ENCODE results near the gene ALDH1A1. TPM values are rescaled to one million over a fixed set of nuclear protein-coding genes. Genes with fewer than 3 reads are reported as not detected.
"Not testable (repeated sequence)": the region's sequence is repeated elsewhere in the genome, so short reads cannot be mapped to it uniquely, and the experiment has no call there.

The ALDH1A1 gene
- total RNA-seq, 1 experiment from 2014 or later: 17.7 TPM

DNA sequence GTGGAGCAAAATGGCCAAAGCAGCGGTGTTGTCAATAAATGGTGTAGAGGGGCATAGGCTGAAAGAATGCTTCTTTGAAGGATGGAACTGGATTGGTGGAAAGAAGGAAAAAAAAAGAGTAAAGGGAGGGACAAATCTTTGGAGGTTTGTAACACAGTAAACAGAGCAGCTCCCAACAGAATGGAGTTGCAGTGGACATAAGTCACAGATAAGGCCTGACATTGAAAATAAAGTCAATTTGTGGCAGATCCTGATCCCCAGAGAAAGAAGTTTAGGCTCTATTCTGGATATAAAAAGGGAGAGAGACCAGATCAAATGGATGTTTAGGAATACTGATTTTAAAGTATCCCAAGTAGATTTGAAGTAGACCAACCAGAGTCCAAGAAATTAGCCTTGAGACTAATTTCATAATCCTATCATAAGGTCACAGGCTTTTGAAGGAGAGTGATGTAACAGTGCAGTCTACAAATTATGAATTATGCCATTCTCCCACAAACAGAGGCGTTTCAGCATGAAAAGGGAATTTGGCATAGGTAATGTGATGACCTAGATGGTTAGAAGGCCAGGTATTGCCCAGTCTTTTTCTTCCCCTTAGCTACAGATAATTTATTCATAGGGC, 8.9 kb downstream of the ALDH1A1 start:
- no peaks in the 10 kb centered on the region for H3K27me3 Mint-ChIP-seq (ENCODE audit: unreplicated experiment)
- DNase-seq: no peak
- TF ChIP-seq, protein P1, sequence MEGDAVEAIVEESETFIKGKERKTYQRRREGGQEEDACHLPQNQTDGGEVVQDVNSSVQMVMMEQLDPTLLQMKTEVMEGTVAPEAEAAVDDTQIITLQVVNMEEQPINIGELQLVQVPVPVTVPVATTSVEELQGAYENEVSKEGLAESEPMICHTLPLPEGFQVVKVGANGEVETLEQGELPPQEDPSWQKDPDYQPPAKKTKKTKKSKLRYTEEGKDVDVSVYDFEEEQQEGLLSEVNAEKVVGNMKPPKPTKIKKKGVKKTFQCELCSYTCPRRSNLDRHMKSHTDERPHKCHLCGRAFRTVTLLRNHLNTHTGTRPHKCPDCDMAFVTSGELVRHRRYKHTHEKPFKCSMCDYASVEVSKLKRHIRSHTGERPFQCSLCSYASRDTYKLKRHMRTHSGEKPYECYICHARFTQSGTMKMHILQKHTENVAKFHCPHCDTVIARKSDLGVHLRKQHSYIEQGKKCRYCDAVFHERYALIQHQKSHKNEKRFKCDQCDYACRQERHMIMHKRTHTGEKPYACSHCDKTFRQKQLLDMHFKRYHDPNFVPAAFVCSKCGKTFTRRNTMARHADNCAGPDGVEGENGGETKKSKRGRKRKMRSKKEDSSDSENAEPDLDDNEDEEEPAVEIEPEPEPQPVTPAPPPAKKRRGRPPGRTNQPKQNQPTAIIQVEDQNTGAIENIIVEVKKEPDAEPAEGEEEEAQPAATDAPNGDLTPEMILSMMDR (IDR thresholded peaks at IDR 0.05; ENCODE audit: unreplicated experiment): no peak
- H3K9me3 Mint-ChIP-seq (ENCODE audit: low read depth, unreplicated experiment): no peaks in the 10 kb centered on the region
- H3K4me3 Mint-ChIP-seq (ENCODE audit: low read depth, unreplicated experiment): no peak overlapping the region
- intact Hi-C loops (cut with micrococcal nuclease; ENCODE audit: unreplicated experiment): no loop called here
- BruUV-seq (replicated peaks): no TSS peak
- no peak overlapping the region for H3K27ac Mint-ChIP-seq (ENCODE audit: unreplicated experiment)
- no peaks in the 10 kb centered on the region for H3K36me3 Mint-ChIP-seq (ENCODE audit: insufficient read depth, unreplicated experiment)
- H3K4me1 Mint-ChIP-seq (ENCODE audit: low read depth, unreplicated experiment): peaks cover 14% of the 10 kb centered on the region
- CTCF ChIA-PET: no interaction called here

DNA sequence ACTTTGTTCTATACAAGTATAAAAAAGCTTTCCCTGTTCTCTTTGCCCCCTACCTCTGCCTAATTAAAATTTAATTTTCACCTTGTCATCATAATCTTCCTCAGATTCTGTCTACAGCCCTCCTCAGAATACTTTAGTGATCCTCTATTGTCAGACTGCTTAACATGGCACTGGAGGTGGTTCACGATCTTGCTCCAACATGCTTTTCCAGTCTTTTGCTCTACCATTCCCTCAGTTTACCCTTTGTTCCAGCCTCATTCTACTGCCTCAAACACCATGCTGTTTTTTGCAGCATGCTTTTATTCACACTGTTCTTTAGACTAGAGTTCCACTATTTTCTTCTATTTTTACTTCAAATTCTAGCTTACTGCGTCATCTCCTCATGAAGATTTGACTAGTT, 10.4 kb downstream of the ALDH1A1 start:
- intact Hi-C loops (cut with micrococcal nuclease; ENCODE audit: unreplicated experiment): no loop called here
- H3K36me3 Mint-ChIP-seq (ENCODE audit: insufficient read depth, unreplicated experiment): no peaks in the 10 kb centered on the region
- no peak for DNase-seq
- H3K4me1 Mint-ChIP-seq (ENCODE audit: low read depth, unreplicated experiment): no peaks in the 10 kb centered on the region
- CTCF ChIA-PET: no interaction called here
- TF ChIP-seq, protein P1 (IDR thresholded peaks at IDR 0.05; ENCODE audit: unreplicated experiment): no peak
- BruUV-seq (replicated peaks): no TSS peak
- H3K27me3 Mint-ChIP-seq (ENCODE audit: unreplicated experiment): no peaks in the 10 kb centered on the region
- H3K27ac Mint-ChIP-seq (ENCODE audit: unreplicated experiment): no peak overlapping the region
- no peaks in the 10 kb centered on the region for H3K9me3 Mint-ChIP-seq (ENCODE audit: low read depth, unreplicated experiment)
- no peak overlapping the region for H3K4me3 Mint-ChIP-seq (ENCODE audit: low read depth, unreplicated experiment)

DNA sequence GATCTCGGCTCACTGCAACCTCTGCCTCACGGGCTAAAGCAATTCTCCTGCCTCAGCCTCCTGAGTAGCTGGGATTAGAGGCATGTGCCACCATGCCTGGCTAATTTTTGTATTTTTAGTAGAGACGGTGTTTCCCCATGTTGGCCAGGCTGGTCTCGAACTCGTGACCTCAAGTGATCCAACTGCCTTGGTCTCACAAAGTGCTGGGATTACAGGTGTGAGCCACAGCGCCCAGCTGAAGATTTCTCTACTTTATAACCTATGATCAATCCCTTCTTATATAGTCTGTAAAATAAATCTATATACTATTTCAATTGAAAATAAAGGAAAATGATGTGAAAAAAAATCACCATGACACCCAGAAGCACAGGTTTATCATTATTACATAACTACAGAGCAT, 13.3 kb downstream of the ALDH1A1 start:
- H3K27me3 Mint-ChIP-seq (ENCODE audit: unreplicated experiment); H3K4me3 Mint-ChIP-seq (ENCODE audit: low read depth, unreplicated experiment); intact Hi-C loops (cut with micrococcal nuclease; ENCODE audit: unreplicated experiment); CTCF ChIA-PET; BruUV-seq (replicated peaks); H3K9me3 Mint-ChIP-seq (ENCODE audit: low read depth, unreplicated experiment); H3K4me1 Mint-ChIP-seq (ENCODE audit: low read depth, unreplicated experiment); H3K36me3 Mint-ChIP-seq (ENCODE audit: insufficient read depth, unreplicated experiment); H3K27ac Mint-ChIP-seq (ENCODE audit: unreplicated experiment); DNase-seq: not testable (repeated sequence)

DNA sequence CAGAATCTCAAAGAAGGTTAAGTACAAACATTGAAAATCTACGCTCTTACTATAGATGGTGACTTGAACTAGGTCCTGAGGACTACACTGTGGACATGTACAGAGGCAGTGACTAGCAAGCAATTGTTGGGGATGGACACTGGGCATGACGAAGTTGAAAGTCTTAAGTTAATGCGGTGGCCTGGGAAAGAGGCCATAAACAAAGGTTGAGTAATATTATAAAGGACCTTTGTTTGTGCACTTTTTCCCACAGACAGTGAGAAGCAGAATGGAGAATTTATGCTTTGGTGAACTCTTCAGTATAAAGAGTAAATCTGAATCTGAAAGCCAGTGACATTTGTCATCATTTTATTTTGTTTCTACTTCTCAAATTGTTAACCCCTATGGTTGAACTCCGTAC, 15.3 kb downstream of the ALDH1A1 start:
- H3K36me3 Mint-ChIP-seq (ENCODE audit: insufficient read depth, unreplicated experiment): no peaks in the 10 kb centered on the region
- no peak for DNase-seq
- no peak overlapping the region for H3K4me3 Mint-ChIP-seq (ENCODE audit: low read depth, unreplicated experiment)
- TF ChIP-seq, protein P1 (IDR thresholded peaks at IDR 0.05; ENCODE audit: unreplicated experiment): no peak
- intact Hi-C loops (cut with micrococcal nuclease; ENCODE audit: unreplicated experiment): no loop called here
- no peaks in the 10 kb centered on the region for H3K27me3 Mint-ChIP-seq (ENCODE audit: unreplicated experiment)
- H3K9me3 Mint-ChIP-seq (ENCODE audit: low read depth, unreplicated experiment): no peaks in the 10 kb centered on the region
- no peak overlapping the region for H3K27ac Mint-ChIP-seq (ENCODE audit: unreplicated experiment)
- no TSS peak for BruUV-seq (replicated peaks)
- CTCF ChIA-PET: no interaction called here
- peaks cover 10% of the 10 kb centered on the region for H3K4me1 Mint-ChIP-seq (ENCODE audit: low read depth, unreplicated experiment)

DNA sequence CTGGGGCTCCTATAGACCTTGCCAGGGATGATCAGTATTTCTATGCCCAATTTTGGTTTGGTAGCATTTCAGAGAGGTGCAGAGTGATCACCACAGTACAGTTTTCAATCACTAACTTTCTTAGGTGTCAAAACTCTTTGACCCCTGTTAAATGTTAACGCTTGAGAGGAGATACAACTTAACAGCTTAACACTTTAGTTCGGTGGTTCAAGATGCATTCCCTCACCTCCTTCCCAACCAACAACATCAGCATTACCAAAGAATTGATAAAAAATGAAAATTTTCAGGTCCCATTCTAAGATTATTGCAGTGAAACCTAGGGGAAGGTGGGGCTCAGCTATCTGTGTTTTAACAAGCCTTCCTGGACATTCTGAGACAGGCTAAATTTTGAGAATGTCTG, 16.2 kb downstream of the ALDH1A1 start:
- CTCF ChIA-PET: no interaction called here
- no peak overlapping the region for H3K4me3 Mint-ChIP-seq (ENCODE audit: low read depth, unreplicated experiment)
- TF ChIP-seq, protein P1 (IDR thresholded peaks at IDR 0.05; ENCODE audit: unreplicated experiment): no peak
- H3K36me3 Mint-ChIP-seq (ENCODE audit: insufficient read depth, unreplicated experiment): no peaks in the 10 kb centered on the region
- DNase-seq: no peak
- no peaks in the 10 kb centered on the region for H3K27me3 Mint-ChIP-seq (ENCODE audit: unreplicated experiment)
- H3K4me1 Mint-ChIP-seq (ENCODE audit: low read depth, unreplicated experiment): peaks cover 10% of the 10 kb centered on the region
- H3K9me3 Mint-ChIP-seq (ENCODE audit: low read depth, unreplicated experiment): no peaks in the 10 kb centered on the region
- intact Hi-C loops (cut with micrococcal nuclease; ENCODE audit: unreplicated experiment): no loop called here
- H3K27ac Mint-ChIP-seq (ENCODE audit: unreplicated experiment): no peak overlapping the region
- no TSS peak for BruUV-seq (replicated peaks)
